ENCODE results near the gene NANOS2.

Gene NANOS2

DNA sequence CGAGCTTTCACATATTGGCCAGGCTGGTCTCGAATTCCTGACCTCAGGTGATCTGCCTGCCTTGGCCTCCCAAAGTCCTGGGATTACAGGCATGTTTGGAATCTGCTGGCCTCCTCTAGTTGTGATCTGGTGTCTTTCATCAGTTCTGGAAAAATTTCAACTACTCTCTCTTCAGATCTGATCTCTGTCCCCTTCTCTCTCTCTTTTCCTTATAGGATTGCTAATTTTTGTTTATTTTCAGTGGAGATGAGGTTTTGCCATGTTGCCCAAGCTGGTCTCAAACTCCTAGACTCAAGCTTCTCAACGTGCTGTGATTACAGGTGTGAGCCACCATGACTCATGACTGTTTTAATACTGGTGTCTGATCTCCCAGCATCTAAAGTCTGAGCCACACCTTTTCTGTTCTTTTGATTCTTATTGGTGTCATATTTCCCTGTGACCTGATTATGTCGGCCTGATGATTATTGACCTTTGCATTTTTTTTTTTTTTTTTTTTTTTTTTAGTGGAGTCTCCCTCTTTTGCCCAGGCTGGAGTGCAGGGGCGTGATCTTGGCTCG, 10.4 kb upstream of the NANOS2 start:
- Histone ChIP-seq H4K20me1 (ENCODE audit: insufficient read depth, low read length) (no peaks in the 10 kb centered on the region), H3K27ac (ENCODE audit: low read length) (no peak overlapping the region), H3K9ac (ENCODE audit: low read length) (no peak overlapping the region), H3K4me3 (ENCODE audit: low read length) (no peak overlapping the region), H3K36me3 (replicated peaks; ENCODE audit: insufficient read depth, low read length) (no peaks in the 10 kb centered on the region), H3K27me3 (replicated peaks; ENCODE audit: insufficient read depth, low read length) (peaks cover 59% of the 10 kb centered on the region), H3K9me3 (replicated peaks; ENCODE audit: insufficient read depth, low read length) (no peaks in the 10 kb centered on the region), H3K79me2 (ENCODE audit: low read length) (no peaks in the 10 kb centered on the region), H2AFZ (ENCODE audit: low read length) (no peak overlapping the region), H3K9me2 (replicated peaks; ENCODE audit: insufficient read depth, low read length) (no peaks in the 10 kb centered on the region), H3K4me1 (ENCODE audit: low read length) (peaks cover 4% of the 10 kb centered on the region; the same call in 1 of the 2 replicates), H3F3A (ENCODE audit: insufficient read depth, low read length) (no peaks in the 10 kb centered on the region), H3K4me2 (ENCODE audit: low read depth, low read length) (no peak overlapping the region)
- TF ChIP-seq, protein P1, sequence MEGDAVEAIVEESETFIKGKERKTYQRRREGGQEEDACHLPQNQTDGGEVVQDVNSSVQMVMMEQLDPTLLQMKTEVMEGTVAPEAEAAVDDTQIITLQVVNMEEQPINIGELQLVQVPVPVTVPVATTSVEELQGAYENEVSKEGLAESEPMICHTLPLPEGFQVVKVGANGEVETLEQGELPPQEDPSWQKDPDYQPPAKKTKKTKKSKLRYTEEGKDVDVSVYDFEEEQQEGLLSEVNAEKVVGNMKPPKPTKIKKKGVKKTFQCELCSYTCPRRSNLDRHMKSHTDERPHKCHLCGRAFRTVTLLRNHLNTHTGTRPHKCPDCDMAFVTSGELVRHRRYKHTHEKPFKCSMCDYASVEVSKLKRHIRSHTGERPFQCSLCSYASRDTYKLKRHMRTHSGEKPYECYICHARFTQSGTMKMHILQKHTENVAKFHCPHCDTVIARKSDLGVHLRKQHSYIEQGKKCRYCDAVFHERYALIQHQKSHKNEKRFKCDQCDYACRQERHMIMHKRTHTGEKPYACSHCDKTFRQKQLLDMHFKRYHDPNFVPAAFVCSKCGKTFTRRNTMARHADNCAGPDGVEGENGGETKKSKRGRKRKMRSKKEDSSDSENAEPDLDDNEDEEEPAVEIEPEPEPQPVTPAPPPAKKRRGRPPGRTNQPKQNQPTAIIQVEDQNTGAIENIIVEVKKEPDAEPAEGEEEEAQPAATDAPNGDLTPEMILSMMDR (IDR thresholded peaks at IDR 0.05; ENCODE audit: low read length) = no peak
- TF ChIP-seq EZH2phosphoT487 (IDR thresholded peaks at IDR 0.05; ENCODE audit: low read length) = no peak
- TF ChIP-seq EZH2 (optimal IDR thresholded peaks at IDR 0.05; ENCODE audit: low read depth, low read length) = no peak
- no peak for DNase-seq

DNA sequence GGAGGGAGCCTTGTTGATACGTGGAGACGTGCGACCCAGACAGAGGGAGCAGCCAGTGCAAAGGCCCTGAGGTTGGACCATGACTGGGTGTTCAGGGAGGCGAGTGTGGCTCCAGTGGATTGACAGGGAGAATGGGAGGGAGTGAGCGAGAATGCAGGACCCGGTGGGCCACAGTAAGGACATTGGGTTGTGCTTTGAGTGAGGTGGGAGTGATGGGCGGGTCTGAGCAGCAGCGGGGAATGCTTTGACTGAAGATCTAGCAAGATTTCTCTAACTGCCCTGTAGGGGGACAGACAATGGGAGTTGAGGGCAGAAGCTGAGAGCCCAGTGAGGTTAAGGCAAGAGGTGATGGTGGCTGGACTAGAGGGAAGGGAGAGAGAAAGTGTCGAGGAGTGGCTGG, 7.7 kb upstream of the NANOS2 start:
- H3K9me2 ChIP-seq (replicated peaks; ENCODE audit: insufficient read depth, low read length) = no peaks in the 10 kb centered on the region
- no peaks in the 10 kb centered on the region for H3K79me2 ChIP-seq (ENCODE audit: low read length)
- no peak overlapping the region for H3K4me3 ChIP-seq (ENCODE audit: low read length)
- H3K4me1 ChIP-seq (ENCODE audit: low read length) = no peaks in the 10 kb centered on the region; the same call in 1 of the 2 replicates
- H3F3A ChIP-seq (ENCODE audit: insufficient read depth, low read length) = no peaks in the 10 kb centered on the region
- no peaks in the 10 kb centered on the region for H3K36me3 ChIP-seq (replicated peaks; ENCODE audit: insufficient read depth, low read length)
- no peak overlapping the region for H3K9ac ChIP-seq (ENCODE audit: low read length)
- no peaks in the 10 kb centered on the region for H4K20me1 ChIP-seq (ENCODE audit: insufficient read depth, low read length)
- peaks cover 70% of the 10 kb centered on the region for H3K27me3 ChIP-seq (replicated peaks; ENCODE audit: insufficient read depth, low read length)
- no peak overlapping the region for H2AFZ ChIP-seq (ENCODE audit: low read length)
- DNase-seq = no peak
- H3K27ac ChIP-seq (ENCODE audit: low read length) = no peak overlapping the region
- TF ChIP-seq, protein P1 (IDR thresholded peaks at IDR 0.05; ENCODE audit: low read length) = peak; percentile 7; the same call in 1 of the 2 replicates
- TF ChIP-seq EZH2phosphoT487 (IDR thresholded peaks at IDR 0.05; ENCODE audit: low read length) = no peak
- no peak overlapping the region for H3K4me2 ChIP-seq (ENCODE audit: low read depth, low read length)
- no peaks in the 10 kb centered on the region for H3K9me3 ChIP-seq (replicated peaks; ENCODE audit: insufficient read depth, low read length)

GRCh38 chr19:45920458-45920857, 5.9 kb upstream of the NANOS2 start:
- H2AFZ ChIP-seq (ENCODE audit: low read length) = no peak overlapping the region
- H3K27ac ChIP-seq (ENCODE audit: low read length) = no peak overlapping the region
- no peaks in the 10 kb centered on the region for H3K9me2 ChIP-seq (replicated peaks; ENCODE audit: insufficient read depth, low read length)
- TF ChIP-seq, protein P1 (IDR thresholded peaks at IDR 0.05; ENCODE audit: low read length) = no peak
- DNase-seq = no peak
- H3K4me2 ChIP-seq (ENCODE audit: low read depth, low read length) = no peak overlapping the region
- no peaks in the 10 kb centered on the region for H3F3A ChIP-seq (ENCODE audit: insufficient read depth, low read length)
- H3K4me3 ChIP-seq (ENCODE audit: low read length) = no peak overlapping the region
- H3K27me3 ChIP-seq (replicated peaks; ENCODE audit: insufficient read depth, low read length) = peaks cover 70% of the 10 kb centered on the region
- no peaks in the 10 kb centered on the region; the same call in 1 of the 2 replicates for H3K4me1 ChIP-seq (ENCODE audit: low read length)
- no peaks in the 10 kb centered on the region for H3K9me3 ChIP-seq (replicated peaks; ENCODE audit: insufficient read depth, low read length)
- no peaks in the 10 kb centered on the region for H3K36me3 ChIP-seq (replicated peaks; ENCODE audit: insufficient read depth, low read length)
- H3K9ac ChIP-seq (ENCODE audit: low read length) = no peak overlapping the region
- no peaks in the 10 kb centered on the region for H4K20me1 ChIP-seq (ENCODE audit: insufficient read depth, low read length)
- H3K79me2 ChIP-seq (ENCODE audit: low read length) = no peaks in the 10 kb centered on the region
